Ishikawa (cell line): ENCODE results near the gene DCP1B.

Experiments
- EGR1 ChIP-seq: IDR thresholded peaks from 2 replicates; pipeline ENCODE4 v1.6.1; 2012
- EP300 ChIP-seq: IDR thresholded peaks from 2 replicates; pipeline ENCODE4 v1.6.1; 2012; ENCODE audit warnings: borderline replicate concordance
- RAD21 ChIP-seq: IDR thresholded peaks from 2 replicates; pipeline ENCODE4 v1.6.1; 2012; ENCODE audit warnings: low read depth
- TCF12 ChIP-seq: IDR thresholded peaks from 2 replicates; pipeline ENCODE4 v1.6.1; 2012; ENCODE audit warnings: low read depth
- YY1 ChIP-seq: IDR thresholded peaks from 2 replicates; pipeline ENCODE4 v1.6.1; 2012; ENCODE audit warnings: low read depth

GRCh38 chr12:1904875-1905274, 99.4 kb downstream of the DCP1B start:
- TF ChIP-seq TCF12 (no peak), RAD21 (no peak), YY1 (no peak), EP300 (no peak), EGR1 (no peak)
